Esophagus squamous epithelium (tissue), 4 donors: ENCODE results near the gene ZNF608.

Source experiments
- POLR2A ChIP-seq, 4 donors: fragments of 450-650 bp; IDR thresholded peaks; one replicate each; pipeline ENCODE4 v1.6.1; 2017; ENCODE audit warnings: antibody characterized with exemption in 4 of 4, mild to moderate bottlenecking in 4 of 4, moderate library complexity in 3 of 4
- TF ChIP-seq, protein P1 (sequence below), 6 experiments: fragments of 450-650 bp in 4 of 6; fragments of 200-600 bp in 2 of 6; sonication (generic) in 2 of 6; IDR thresholded peaks; one replicate each; pipeline ENCODE4 v1.5.1; 2016 to 2019; ENCODE audit warnings: antibody characterized with exemption in 6 of 6, mild to moderate bottlenecking in 4 of 6, moderate library complexity in 4 of 6

DNA sequence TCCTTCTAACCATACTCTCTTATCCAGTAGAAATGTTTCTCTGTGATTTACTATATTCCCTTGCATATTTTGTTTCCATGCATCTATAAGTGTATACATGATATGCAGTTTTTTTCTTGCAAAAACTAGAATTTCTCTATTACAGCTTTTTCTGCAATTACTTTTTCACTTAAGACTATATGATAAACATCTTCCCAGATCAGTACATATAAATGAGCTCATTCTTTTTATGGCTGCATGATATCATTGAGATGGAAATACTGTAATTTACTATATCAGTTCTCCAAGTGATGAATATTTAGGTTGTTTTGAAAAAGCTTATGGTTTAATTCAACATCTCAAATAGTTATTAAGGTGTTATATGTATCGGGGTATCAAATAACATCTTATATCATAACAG lies 18.1 kb upstream of the ZNF608 start:
- TF ChIP-seq, protein P1, sequence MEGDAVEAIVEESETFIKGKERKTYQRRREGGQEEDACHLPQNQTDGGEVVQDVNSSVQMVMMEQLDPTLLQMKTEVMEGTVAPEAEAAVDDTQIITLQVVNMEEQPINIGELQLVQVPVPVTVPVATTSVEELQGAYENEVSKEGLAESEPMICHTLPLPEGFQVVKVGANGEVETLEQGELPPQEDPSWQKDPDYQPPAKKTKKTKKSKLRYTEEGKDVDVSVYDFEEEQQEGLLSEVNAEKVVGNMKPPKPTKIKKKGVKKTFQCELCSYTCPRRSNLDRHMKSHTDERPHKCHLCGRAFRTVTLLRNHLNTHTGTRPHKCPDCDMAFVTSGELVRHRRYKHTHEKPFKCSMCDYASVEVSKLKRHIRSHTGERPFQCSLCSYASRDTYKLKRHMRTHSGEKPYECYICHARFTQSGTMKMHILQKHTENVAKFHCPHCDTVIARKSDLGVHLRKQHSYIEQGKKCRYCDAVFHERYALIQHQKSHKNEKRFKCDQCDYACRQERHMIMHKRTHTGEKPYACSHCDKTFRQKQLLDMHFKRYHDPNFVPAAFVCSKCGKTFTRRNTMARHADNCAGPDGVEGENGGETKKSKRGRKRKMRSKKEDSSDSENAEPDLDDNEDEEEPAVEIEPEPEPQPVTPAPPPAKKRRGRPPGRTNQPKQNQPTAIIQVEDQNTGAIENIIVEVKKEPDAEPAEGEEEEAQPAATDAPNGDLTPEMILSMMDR (IDR thresholded peaks at IDR 0.05) = no peak
- TF ChIP-seq POLR2A (IDR thresholded peaks at IDR 0.05) = no peak
